Breast epithelium (tissue), 3 donors: ENCODE results near the gene CD1B.

Experiments
- CTCF ChIP-seq, 3 donors: fragments of 450-650 bp; IDR thresholded peaks; one replicate each; pipeline ENCODE4 v1.5.1; 2016 to 2017; ENCODE audit warnings: antibody characterized with exemption in 3 of 3, mild to moderate bottlenecking in 3 of 3, moderate library complexity in 3 of 3
- POLR2A ChIP-seq: fragments of 450-650 bp; IDR thresholded peaks from one replicate; pipeline ENCODE4 v1.6.1; 2016; ENCODE audit warnings: antibody characterized with exemption, mild to moderate bottlenecking, moderate library complexity
- POLR2AphosphoS5 ChIP-seq, 3 donors: sonication (generic); formaldehyde crosslinking; IDR thresholded peaks; one replicate each; pipeline ENCODE4 v1.6.1; 2017; ENCODE audit warnings: antibody characterized with exemption in 3 of 3

DNA sequence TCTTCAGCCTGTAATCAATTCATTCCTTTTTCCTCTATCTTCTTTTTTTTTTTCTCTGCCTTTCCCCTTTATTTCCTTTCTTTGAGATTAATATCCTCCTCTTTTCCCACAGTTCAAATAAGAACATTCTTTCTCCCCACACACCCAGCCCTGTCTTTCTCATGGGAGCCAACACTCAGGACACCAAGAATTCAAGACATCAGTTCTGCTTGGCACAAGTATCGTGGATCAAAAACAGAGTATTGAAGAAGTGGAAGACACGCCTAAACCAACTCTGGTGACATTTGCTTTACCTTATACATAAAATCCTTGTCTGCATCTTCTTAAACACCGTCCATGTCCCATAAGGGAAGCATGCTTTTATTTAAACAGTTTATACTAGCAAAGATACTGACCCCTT, 25.3 kb upstream of the CD1B start:
- TF ChIP-seq POLR2A (no peak), CTCF (IDR thresholded peaks at IDR 0.05) (no peak), POLR2AphosphoS5 (IDR thresholded peaks at IDR 0.05) (no peak)
